Gastroesophageal sphincter (tissue), 3 donors: ENCODE measurements around the gene MXRA8.

Source experiments
- CTCF ChIP-seq, 4 experiments: fragments of 200-600 bp in 2 of 4; fragments of 450-650 bp in 2 of 4; sonication (generic) in 1 of 4; IDR thresholded peaks; one replicate each; pipeline ENCODE4 v1.5.1; 2017 to 2019; ENCODE audit warnings: antibody characterized with exemption in 4 of 4, mild to moderate bottlenecking in 2 of 4, moderate library complexity in 2 of 4
- POLR2A ChIP-seq, 2 donors: fragments of 450-650 bp; IDR thresholded peaks; one replicate each; pipeline ENCODE4 v1.6.1; 2017; ENCODE audit warnings: antibody characterized with exemption in 2 of 2, mild to moderate bottlenecking in 2 of 2, moderate library complexity in 1 of 2

DNA sequence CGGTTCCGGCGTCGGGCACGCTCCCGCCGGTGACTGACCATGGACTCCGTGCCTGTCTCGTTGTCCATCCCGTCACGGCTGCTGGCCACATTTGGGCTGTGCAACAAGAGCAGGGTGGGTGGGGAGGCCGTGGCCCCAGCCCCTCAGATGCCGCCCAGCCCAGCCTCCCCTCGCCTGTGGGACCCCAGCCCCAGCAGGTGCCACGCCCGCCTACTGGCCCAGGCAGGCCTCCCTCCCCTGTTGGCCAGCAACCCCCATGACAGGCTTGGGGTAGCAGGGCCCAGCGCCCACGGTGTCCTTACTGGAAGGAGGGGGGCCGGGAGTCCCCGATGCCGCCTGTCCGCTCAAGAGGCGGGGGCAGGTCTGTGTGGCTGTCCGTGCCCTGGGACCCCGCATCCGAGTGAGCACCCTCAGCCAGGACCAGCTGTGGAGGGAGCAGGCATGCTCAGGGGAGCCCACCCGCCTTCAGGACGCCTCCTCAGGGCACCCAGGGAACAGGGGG, 16.2 kb downstream of the MXRA8 start:
- TF ChIP-seq POLR2A (IDR thresholded peaks at IDR 0.05) (no peak), CTCF (IDR thresholded peaks at IDR 0.05) (no peak)
